Measurements from ENCODE around the gene ZNF683. TPM values are rescaled to one million over a fixed set of nuclear protein-coding genes. Genes with fewer than 3 reads are reported as not detected.
"Not testable (repeated sequence)": the region's sequence is repeated elsewhere in the genome, so short reads cannot be mapped to it uniquely, and the experiment has no call there.

The ZNF683 gene
- total and polyA plus RNA-seq, 5 donors, result 0.23 TPM; not detected in 4

- H3K27ac ChIP-seq (ENCODE audit: low read length), result no peak overlapping the region
- intact Hi-C loops (cut with DNase I), result no loop called here
- H3K9me3 ChIP-seq (ENCODE audit: control insufficient read depth, low read length), result no peaks in the 10 kb centered on the region
- no peak overlapping the region for H3K4me3 ChIP-seq (ENCODE audit: low read length)
- WGBS, result 82% methylated on average over 3 of the region's 3 CpGs
- no peaks in the 10 kb centered on the region for H3K27me3 ChIP-seq (ENCODE audit: control insufficient read depth, insufficient read depth)
- no peaks in the 10 kb centered on the region for H3K4me1 ChIP-seq (ENCODE audit: control insufficient read depth, insufficient read depth, low read length)
- DNase-seq, result no peak
- ATAC-seq, result no peak
Observed at GRCh38 chr1:26384076-26384475, 11.5 kb upstream of the ZNF683 start.

DNA sequence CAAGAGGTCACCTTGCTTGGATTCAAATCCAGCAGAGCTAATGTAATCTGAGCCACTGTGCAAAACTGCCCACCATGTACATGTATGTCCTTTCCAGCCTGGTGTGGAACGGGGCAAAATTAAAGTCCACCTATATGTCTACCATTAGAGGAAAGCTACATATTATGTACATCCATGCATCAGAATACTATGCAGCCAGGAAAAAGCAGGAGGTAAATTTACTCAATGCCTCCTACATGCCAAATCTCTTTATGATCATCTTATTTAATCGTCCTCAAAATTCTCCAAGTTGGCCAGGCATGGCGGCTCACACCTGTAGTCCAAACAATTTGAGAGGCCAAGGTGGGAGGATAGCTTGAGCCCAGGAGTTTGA lies 6.3 kb upstream of the ZNF683 start:
- Histone ChIP-seq H3K9me3 (ENCODE audit: control insufficient read depth, low read length) (no peaks in the 10 kb centered on the region), H3K27me3 (ENCODE audit: control insufficient read depth, insufficient read depth) (no peaks in the 10 kb centered on the region), H3K27ac (ENCODE audit: low read length) (no peak overlapping the region), H3K4me3 (ENCODE audit: low read length) (no peak overlapping the region), H3K4me1 (ENCODE audit: control insufficient read depth, insufficient read depth, low read length) (peaks cover 7% of the 10 kb centered on the region)
- WGBS, result 91% methylated on average over 3 of the region's 3 CpGs
- ATAC-seq (no peak), DNase-seq (no peak)
- intact Hi-C loops (cut with DNase I), result no loop called here

DNA sequence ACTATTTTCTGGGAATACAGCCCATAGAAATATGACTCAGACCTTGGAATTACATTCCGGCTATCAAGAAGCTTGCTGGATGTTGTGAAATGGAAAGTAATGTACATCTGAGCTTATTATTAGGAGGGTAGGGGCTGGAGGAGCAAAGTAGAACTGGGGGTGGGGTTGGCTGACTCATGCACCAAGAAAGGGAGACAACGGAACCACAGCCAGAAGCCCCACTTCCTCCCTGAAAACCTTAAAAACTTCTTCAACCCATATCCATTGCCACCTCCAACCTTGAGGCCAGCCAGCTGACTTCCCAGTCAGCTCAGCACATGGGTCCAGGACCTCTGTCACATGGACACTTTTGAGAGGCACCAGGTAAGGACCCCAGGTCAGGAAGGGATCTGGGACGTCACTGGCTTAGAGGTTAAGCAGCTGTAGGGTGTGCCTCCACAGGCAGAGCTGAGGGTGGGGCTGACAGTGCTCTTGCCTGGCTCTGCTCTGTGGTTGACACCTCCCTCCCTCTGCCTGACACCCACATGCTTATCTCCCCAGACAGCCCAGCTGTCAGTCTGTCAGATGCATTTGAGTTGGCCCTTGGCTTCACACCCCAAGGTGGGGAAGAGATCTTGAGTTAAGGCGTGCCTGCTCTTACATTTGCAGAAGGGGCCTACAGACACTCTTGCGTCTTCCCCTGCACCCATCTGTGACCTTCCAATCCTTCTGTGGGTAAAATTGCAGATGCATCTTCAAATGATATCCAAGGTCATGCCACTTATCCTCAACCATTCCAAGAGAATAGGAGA lies 5.7 kb upstream of the ZNF683 start:
- peak in 1 of 3 donors; percentile 67 for DNase-seq
- H3K27ac ChIP-seq (ENCODE audit: low read length), result peak overlapping the region; percentile 13
- no peak overlapping the region for H3K4me3 ChIP-seq (ENCODE audit: low read length)
- WGBS, result 21% methylated on average over 5 of the region's 5 CpGs
- intact Hi-C loops (cut with DNase I), result no loop called here
- no peaks in the 10 kb centered on the region for H3K9me3 ChIP-seq (ENCODE audit: control insufficient read depth, low read length)
- no peaks in the 10 kb centered on the region for H3K27me3 ChIP-seq (ENCODE audit: control insufficient read depth, insufficient read depth)
- peak; percentile 63 to 79 for ATAC-seq
- peaks cover 7% of the 10 kb centered on the region for H3K4me1 ChIP-seq (ENCODE audit: control insufficient read depth, insufficient read depth, low read length)

DNA sequence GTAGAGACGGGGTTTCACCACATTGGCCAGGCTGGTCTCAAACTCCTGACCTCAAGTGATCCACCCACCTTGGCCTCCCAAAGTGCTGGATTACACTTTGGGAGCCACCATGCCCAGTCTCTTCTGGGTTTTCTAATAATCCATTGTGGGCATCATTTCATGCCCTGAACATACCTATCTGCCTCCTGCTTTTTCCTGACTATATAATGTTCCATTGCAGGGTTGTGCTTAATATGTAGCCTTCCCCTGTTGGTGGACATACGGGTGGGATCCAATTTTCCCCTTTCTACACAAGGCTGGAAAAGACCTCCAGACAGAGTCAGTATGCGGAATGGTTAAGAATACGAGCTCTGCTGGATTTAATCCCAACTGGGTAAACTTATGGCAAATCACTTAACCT lies 3.5 kb upstream of the ZNF683 start:
- H3K27ac ChIP-seq (ENCODE audit: low read length), result no peak overlapping the region
- ATAC-seq (no peak), DNase-seq (no peak)
- peaks cover 7% of the 10 kb centered on the region for H3K4me1 ChIP-seq (ENCODE audit: control insufficient read depth, insufficient read depth, low read length)
- WGBS, result 94% methylated on average over 4 of the region's 4 CpGs
- intact Hi-C loops (cut with DNase I), result no loop called here
- H3K9me3 ChIP-seq (ENCODE audit: control insufficient read depth, low read length), result no peaks in the 10 kb centered on the region
- no peak overlapping the region for H3K4me3 ChIP-seq (ENCODE audit: low read length)
- no peaks in the 10 kb centered on the region for H3K27me3 ChIP-seq (ENCODE audit: control insufficient read depth, insufficient read depth)

DNA sequence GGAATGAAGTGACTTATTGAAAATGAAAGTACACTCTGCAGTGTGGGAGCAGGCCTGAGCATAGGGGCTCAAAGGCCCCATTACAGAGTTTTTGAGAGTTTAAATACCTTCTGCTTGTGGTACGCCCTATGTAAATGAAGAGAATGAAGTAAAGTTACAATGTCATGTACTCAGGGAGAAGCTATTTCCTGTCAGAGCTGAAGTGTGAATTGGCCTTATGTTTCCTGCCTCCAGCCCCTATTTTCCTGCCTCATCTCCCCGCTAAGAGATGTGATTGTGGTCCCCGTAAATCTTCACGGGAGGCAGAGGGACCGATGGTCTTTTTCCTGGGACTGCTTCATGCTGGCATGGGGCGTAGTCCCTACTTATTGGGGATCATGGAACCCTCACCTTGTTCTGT lies 2.5 kb upstream of the ZNF683 start:
- intact Hi-C loops (cut with DNase I), result no loop called here
- H3K27ac ChIP-seq (ENCODE audit: low read length), result no peak overlapping the region
- 60% methylated on average over 6 of the region's 6 CpGs for WGBS
- no peak for ATAC-seq
- H3K4me1 ChIP-seq (ENCODE audit: control insufficient read depth, insufficient read depth, low read length), result peaks cover 7% of the 10 kb centered on the region
- H3K9me3 ChIP-seq (ENCODE audit: control insufficient read depth, low read length), result no peaks in the 10 kb centered on the region
- DNase-seq, result no peak
- H3K4me3 ChIP-seq (ENCODE audit: low read length), result no peak overlapping the region
- no peaks in the 10 kb centered on the region for H3K27me3 ChIP-seq (ENCODE audit: control insufficient read depth, insufficient read depth)

GRCh38 chr1:26374361-26374760 lies 1.8 kb upstream of the ZNF683 start:
- WGBS, result 49% methylated on average over 2 of the region's 2 CpGs
- H3K9me3 ChIP-seq (ENCODE audit: control insufficient read depth, low read length); H3K4me3 ChIP-seq (ENCODE audit: low read length); intact Hi-C loops (cut with DNase I); H3K27ac ChIP-seq (ENCODE audit: low read length); H3K27me3 ChIP-seq (ENCODE audit: control insufficient read depth, insufficient read depth); DNase-seq; H3K4me1 ChIP-seq (ENCODE audit: control insufficient read depth, insufficient read depth, low read length); ATAC-seq: not testable (repeated sequence)

DNA sequence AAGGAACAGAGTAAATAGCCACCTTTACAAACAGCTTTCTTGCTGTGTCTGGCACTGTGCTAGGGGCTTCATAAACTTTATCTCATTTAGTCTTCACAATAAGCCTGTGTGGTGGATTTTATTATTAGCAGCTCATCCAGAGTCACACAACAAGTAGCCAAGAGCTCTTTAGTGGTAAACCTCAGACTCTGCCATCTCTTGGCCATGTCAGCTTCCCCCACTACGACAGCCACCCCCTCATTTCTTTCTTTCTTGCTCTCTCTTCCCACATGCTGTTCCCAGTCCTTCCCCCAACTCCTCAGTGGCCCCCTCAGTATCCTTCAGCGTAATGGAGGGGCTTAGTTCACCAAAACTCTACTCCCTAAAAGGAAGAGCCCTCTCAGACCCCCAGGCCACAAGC lies 1.2 kb upstream of the ZNF683 start:
- DNase-seq (no peak), ATAC-seq (no peak)
- Histone ChIP-seq H3K27ac (ENCODE audit: low read length) (no peak overlapping the region), H3K4me3 (ENCODE audit: low read length) (no peak overlapping the region), H3K27me3 (ENCODE audit: control insufficient read depth, insufficient read depth) (no peaks in the 10 kb centered on the region), H3K9me3 (ENCODE audit: control insufficient read depth, low read length) (no peaks in the 10 kb centered on the region), H3K4me1 (ENCODE audit: control insufficient read depth, insufficient read depth, low read length) (peaks cover 7% of the 10 kb centered on the region)
- intact Hi-C loops (cut with DNase I), result no loop called here
- 57% methylated on average over 2 of the region's 2 CpGs for whole genome bisulfite sequencing

DNA sequence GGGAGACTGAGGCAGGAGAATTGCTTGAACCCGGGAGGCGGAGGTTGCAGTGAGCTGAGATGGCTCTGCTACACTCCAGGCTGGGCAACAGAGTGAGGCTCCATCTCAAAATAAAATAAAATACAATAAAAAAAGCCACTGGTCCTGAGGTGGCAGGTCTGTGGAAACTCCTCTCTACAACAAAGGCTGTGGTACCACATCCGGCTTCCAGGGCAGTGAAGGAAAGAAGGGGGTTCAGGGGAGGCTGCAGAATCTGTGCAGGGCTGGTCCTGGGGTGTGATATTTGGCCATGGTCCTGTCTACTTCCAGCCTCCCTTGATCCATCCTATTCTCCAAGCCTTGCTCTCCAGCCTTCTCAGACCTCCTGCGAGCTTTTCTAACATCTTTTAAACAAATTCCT lies 731 bp upstream of the ZNF683 start:
- ATAC-seq (no peak), DNase-seq (no peak)
- intact Hi-C loops (cut with DNase I), result no loop called here
- H3K9me3 ChIP-seq (ENCODE audit: control insufficient read depth, low read length), result no peaks in the 10 kb centered on the region
- H3K4me1 ChIP-seq (ENCODE audit: control insufficient read depth, insufficient read depth, low read length), result peaks cover 3% of the 10 kb centered on the region
- H3K27ac ChIP-seq (ENCODE audit: low read length), result no peak overlapping the region
- H3K27me3 ChIP-seq (ENCODE audit: control insufficient read depth, insufficient read depth), result no peaks in the 10 kb centered on the region
- 76% methylated on average over 4 of the region's 4 CpGs for WGBS
- no peak overlapping the region for H3K4me3 ChIP-seq (ENCODE audit: low read length)

GRCh38 chr1:26372039-26372438 lies 511 bp downstream of the ZNF683 start:
- H3K27me3 ChIP-seq (ENCODE audit: control insufficient read depth, insufficient read depth), result no peaks in the 10 kb centered on the region
- H3K9me3 ChIP-seq (ENCODE audit: control insufficient read depth, low read length), result no peaks in the 10 kb centered on the region
- no peak overlapping the region for H3K4me3 ChIP-seq (ENCODE audit: low read length)
- intact Hi-C loops (cut with DNase I), result no loop called here
- H3K27ac ChIP-seq (ENCODE audit: low read length), result no peak overlapping the region
- ATAC-seq (no peak), DNase-seq (no peak)
- H3K4me1 ChIP-seq (ENCODE audit: control insufficient read depth, insufficient read depth, low read length), result no peaks in the 10 kb centered on the region
- WGBS, result 85% methylated on average over 5 of the region's 5 CpGs

GRCh38 chr1:26370591-26371382 lies 1.8 kb downstream of the ZNF683 start:
- no peaks in the 10 kb centered on the region for H3K27me3 ChIP-seq (ENCODE audit: control insufficient read depth, insufficient read depth)
- 49% methylated on average over 6 of the region's 6 CpGs for WGBS

DNA sequence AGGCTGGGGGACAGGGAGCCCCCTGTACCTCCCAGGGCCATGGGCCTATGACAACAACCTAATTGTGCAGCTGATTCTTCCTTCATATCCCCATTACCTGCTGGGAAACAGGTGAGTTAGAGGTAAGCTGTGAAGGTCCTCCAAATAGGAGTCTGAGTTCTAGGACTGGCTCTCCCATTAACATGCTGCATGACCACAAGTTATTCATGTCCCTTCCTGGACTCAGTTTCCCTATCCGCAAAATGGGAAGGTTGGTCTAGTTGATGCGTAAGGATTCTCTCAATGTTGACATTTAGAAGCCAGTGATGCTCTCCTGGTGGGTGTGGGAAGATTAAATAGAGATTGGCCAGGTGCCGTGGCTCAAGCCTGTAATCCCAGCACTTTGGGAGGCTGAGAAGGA lies 4.1 kb downstream of the ZNF683 start:
- DNase-seq (no peak), ATAC-seq (no peak)
- no peak overlapping the region for H3K27ac ChIP-seq (ENCODE audit: low read length)
- no peaks in the 10 kb centered on the region for H3K4me1 ChIP-seq (ENCODE audit: control insufficient read depth, insufficient read depth, low read length)
- H3K9me3 ChIP-seq (ENCODE audit: control insufficient read depth, low read length), result no peaks in the 10 kb centered on the region
- H3K4me3 ChIP-seq (ENCODE audit: low read length), result no peak overlapping the region
- WGBS, result 88% methylated on average over 3 of the region's 3 CpGs
- intact Hi-C loops (cut with DNase I), result no loop called here
- H3K27me3 ChIP-seq (ENCODE audit: control insufficient read depth, insufficient read depth), result no peaks in the 10 kb centered on the region

More at GRCh38 chr1:26370591-26371382, 1.8 kb downstream of the ZNF683 start:
- intact Hi-C loops (cut with DNase I), result no loop called here
- H3K27ac ChIP-seq (ENCODE audit: low read length), result no peak overlapping the region
- H3K4me3 ChIP-seq (ENCODE audit: low read length), result no peak overlapping the region
- DNase-seq (no peak), ATAC-seq (no peak)
- H3K9me3 ChIP-seq (ENCODE audit: control insufficient read depth, low read length), result no peaks in the 10 kb centered on the region
- no peaks in the 10 kb centered on the region for H3K4me1 ChIP-seq (ENCODE audit: control insufficient read depth, insufficient read depth, low read length)
